ENCODE results near the gene UNC93B1.

UNC93B1 gene

DNA sequence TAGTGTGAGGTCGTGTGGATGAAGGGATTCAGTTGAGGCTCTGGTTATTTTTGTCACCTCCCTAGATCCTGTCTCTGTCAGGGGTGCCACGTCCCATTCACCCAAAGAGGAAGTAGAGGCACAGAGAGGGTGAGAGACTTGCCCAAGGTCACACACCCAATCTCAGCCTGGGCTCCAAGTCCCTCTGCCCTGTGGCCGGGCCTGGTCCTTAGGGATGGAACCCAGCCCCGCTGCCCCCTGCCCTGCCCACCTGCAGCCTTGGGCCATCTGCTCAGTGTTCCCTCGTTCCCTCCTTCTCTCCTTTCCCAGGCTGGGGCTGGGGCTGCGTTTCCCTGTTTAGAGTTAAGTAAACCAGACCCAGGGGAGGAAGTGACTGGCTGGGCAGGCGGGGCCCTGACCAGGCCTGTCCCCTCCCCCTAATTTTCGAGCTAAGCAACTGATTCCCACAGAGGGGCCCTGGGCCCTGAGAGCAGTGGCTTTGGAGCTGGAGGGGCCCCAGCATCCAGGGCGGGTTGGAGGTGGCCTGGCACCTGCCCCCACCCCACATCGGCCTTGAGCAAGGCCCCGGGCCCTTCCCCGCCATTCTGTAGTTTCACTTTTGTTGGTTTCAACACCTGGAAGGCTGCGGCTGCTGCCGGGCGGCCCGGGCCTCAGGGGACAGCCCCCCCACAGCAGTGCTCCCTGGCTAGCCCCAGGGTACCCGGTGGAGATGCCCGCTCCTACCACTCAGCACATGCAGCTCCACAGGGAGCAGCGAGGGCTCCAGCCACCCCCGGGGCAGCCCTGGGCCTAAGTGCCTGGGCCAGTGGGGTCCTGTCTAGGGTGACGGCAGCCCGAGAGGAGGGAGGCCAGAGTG lies 36.4 kb upstream of the UNC93B1 start:
- peak; percentile 77 for DNase-seq

- DNase-seq = peak; percentile 24
Observed at GRCh38 chr11:68039526-68040086, 35.7 kb upstream of the UNC93B1 start.

GRCh38 chr11:68038718-68039525 lies 35.0 kb upstream of the UNC93B1 start, which contains the start of gene TCIRG1:
Gene TCIRG1, plus strand, starts transcription at chr11:68039025. Its CDS starts 2,247 bp downstream, at chr11:68041272.
- peak; percentile 93 for DNase-seq

DNA sequence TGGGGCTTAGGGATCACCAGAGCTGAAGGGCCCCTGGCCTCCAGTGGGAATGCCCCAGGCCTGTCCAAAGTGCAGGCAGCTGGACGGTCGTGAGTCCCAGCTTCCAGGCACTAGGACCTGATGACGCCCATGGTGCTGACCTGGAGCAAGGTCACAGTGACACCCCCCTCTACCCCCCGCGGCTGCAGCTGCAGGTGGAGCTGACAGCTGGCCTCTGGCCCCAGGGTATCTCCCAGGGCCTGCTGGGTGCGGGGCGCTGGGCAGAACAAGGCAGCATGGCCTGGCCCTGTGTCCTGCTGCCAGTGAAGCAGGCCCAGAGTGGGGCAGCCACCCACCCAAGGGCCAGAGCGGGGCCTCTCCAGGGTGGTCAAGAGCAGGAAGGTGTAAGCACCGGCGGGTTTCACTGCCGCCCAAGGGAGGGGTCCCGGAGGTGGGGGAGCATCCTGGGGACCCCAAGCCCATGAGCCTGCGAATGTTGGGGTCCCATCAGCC lies 34.4 kb upstream of the UNC93B1 start:
- no peak for DNase-seq

DNA sequence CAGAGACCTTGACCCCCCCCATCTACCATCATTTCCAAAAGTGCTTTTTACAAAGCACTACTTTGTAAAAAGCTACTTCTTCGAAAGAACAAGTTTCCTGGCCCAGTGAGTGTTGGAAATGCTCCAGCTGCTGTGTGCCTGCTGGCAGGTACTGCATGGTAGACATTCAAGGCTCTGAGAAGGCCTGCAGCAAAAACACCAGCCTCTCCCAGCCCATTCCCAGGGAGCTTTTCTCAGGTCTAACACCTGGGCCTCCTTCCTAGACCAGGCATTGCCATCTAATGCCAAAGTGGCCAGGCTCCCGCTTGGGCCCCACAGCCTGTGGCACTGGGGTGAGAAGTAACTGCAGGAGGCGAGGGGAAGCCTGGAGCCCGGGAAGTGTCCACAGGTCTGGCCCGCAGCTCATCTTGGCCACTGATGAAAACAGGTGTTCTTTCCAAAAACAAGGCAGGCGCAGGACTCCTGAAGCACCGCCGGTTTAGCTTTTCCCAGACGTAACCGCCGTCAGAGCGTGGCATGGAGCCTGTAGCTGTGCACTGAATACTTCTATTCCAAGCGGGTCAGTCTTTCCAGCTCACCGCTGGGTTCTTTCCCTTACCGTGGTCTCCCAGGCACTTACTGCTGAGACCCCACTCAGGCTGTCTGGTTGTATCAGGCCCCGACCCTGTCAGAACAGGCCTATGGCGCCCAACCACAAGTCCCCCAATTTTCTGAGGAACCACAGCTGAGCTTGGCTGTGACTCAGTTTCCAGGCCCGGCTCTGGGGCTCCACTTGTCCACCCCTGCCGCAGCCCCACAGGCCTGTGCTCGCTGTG lies 33.7 kb upstream of the UNC93B1 start:
- DNase-seq = no peak

- DNase-seq = peak; percentile 94
Observed at GRCh38 chr11:68036717-68037239, 32.9 kb upstream of the UNC93B1 start.

- DNase-seq = peak; percentile 72
Observed at GRCh38 chr11:68036141-68036716, 32.3 kb upstream of the UNC93B1 start.

- no peak for DNase-seq
Observed at GRCh38 chr11:68035266-68035876, 31.5 kb upstream of the UNC93B1 start.

DNA sequence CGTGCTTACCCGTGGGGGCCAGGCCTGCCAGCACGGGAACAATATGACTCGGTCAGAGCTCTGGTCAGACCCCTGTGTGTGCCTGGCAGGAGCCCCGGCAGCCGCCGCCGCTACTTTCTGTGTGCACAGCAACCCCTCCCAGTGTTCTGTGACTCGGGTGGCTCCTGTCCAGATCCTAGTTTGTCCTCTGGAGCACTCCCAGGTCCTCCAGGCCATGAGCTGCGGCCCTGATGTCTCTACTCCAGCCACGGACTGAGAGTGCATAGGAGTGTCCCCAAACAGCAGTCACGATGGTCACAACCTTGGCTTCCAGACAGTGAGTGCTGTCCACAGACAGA lies 29.8 kb upstream of the UNC93B1 start:
- DNase-seq = no peak

DNA sequence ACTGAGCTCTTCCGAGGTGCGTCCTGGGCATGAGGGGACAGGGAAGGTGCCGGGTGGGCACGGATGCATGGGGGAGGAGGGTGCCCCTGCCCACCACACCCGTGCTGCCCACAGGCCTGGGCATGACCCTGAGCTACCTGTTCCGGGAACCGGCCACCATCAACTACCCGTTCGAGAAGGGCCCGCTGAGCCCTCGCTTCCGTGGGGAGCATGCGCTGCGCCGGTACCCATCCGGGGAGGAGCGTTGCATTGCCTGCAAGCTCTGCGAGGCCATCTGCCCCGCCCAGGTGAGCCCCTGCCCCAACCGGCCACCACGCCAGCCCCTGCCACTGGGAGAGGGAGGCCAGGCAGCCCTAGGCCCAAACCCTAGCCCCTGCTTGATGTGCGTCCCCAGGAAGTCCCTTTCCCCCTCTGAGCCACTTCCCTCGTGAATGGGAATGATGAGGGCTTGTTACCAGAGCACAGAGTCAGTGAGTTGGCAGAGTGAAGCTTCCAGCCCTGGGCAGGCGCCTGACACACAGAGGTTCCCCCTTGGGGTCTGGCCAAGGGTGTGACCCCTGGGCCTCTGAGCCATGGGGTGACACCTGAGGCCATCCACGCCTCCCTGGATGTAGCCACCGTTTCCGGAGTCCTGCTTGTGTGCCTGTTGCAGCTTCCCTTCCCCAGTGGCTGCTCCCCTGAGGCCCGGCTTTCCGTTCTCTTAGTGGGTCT lies 29.3 kb upstream of the UNC93B1 start:
- no peak for DNase-seq

GRCh38 chr11:68032003-68032402 lies 28.1 kb upstream of the UNC93B1 start:
- no peak for DNase-seq

DNA sequence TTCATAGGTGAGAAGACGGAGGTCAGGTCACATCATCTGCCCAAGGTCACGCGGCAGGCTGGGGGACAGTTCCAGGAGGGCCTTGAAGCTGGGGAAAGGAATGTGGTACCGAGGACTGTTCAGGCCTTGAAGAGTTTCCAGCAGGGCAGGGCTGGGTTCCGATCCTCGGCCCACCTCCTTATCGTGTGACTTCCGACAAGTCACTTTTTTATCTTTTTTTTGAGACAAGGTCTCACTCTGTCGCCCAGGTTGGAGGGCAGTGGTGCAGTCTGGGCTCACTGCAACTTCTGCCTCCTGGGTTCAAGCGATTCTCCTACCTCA lies 27.2 kb upstream of the UNC93B1 start:
- no peak for DNase-seq

DNA sequence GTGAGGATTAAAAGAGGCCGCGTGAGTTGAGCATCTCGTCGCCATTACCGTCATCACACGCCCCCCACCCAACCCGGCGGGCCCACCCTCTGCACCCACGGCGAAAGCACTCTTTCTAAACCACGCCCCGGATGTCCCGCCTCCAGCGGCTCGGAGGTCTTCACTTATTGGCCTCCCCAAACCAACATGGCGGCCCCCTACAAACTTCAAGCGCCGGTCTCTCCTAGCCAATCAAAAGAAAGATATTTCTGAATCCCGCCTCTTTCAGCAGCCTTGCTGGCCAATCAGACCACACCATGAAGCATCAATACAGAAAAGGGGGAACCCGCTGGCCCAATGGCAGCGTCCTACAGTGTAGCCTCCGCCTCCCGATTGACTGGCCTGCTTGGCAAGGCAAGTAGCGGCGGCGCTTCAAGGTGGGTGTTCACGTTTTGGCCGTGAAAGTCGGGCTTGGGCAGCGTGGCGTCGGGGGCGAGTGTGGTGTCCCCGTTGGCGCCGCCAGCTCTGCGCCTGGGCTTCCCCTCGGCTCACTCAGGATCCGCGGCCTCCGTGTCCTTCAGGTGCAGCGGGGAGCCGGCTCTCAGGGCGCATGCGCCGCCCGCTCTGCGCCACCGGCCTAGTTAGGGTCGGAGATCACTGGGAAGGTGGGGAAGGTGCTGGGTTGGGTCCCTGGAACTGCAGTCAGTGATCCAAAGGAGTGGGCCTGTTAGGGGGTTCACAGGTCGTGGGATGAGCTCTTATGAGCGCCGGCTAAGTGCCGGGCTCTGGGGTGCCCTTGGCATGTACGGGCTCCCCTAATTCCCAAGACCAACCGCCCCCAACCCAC lies 26.6 kb upstream of the UNC93B1 start, which contains the start of gene NDUFS8:
NDUFS8 (plus strand) TSS at position 364 of the 826 bp plus-strand sequence. CDS start 1,471 bp downstream, outside the sequence.
- peak; percentile 98 for DNase-seq

GRCh38 chr11:68028802-68029545 lies 25.1 kb upstream of the UNC93B1 start:
- DNase-seq = no peak

- DNase-seq = no peak
Observed at GRCh38 chr11:68027667-68028066, 23.8 kb upstream of the UNC93B1 start.

- no peak for DNase-seq
Observed at GRCh38 chr11:68026391-68027105, 22.7 kb upstream of the UNC93B1 start.

- no peak for DNase-seq
Observed at GRCh38 chr11:68025047-68025446, 21.1 kb upstream of the UNC93B1 start.

- no peak for DNase-seq
Observed at GRCh38 chr11:68024508-68024907, 20.6 kb upstream of the UNC93B1 start.

All from suppressor macrophage treated with lipopolysaccharide for 4 hours (primary cell).